Measurements from ENCODE around the gene SH3GLB1.
"Not testable (repeated sequence)": the region's sequence is repeated elsewhere in the genome, so short reads cannot be mapped to it uniquely, and the experiment has no call there.

Gene SH3GLB1

GRCh38 chr1:86704458-86704971 lies at the start of gene SH3GLB1:
Gene SH3GLB1, plus strand, starts transcription at chr1:86704576. Its CDS starts 324 bp downstream, at chr1:86704900.
- peak; percentile 78 for DNase-seq (ENCODE audit: low read depth)

GRCh38 chr1:86658381-86658780 lies 46.0 kb upstream of the SH3GLB1 start:
- DNase-seq (ENCODE audit: low read depth) = not testable (repeated sequence)

- no peak for DNase-seq (ENCODE audit: low read depth)
Measured at GRCh38 chr1:86666368-86666767, 38.0 kb upstream of the SH3GLB1 start.

- no peak for DNase-seq (ENCODE audit: low read depth)
Measured at GRCh38 chr1:86687595-86687994, 16.8 kb upstream of the SH3GLB1 start.

GRCh38 chr1:86692641-86693040 lies 11.7 kb upstream of the SH3GLB1 start:
- no peak for DNase-seq (ENCODE audit: low read depth)

- no peak for DNase-seq (ENCODE audit: low read depth)
Measured at GRCh38 chr1:86695400-86695799, 9.0 kb upstream of the SH3GLB1 start.

- no peak for DNase-seq (ENCODE audit: low read depth)
Measured at GRCh38 chr1:86696522-86696921, 7.9 kb upstream of the SH3GLB1 start.

GRCh38 chr1:86699186-86699585 lies 5.2 kb upstream of the SH3GLB1 start:
- DNase-seq (ENCODE audit: low read depth) = no peak

- DNase-seq (ENCODE audit: low read depth) = no peak
Measured at GRCh38 chr1:86701731-86702130, 2.6 kb upstream of the SH3GLB1 start.

- DNase-seq (ENCODE audit: low read depth) = not testable (repeated sequence)
Measured at GRCh38 chr1:86702954-86703494, 1.4 kb upstream of the SH3GLB1 start.

- peak; percentile 18 for DNase-seq (ENCODE audit: low read depth)
Measured at GRCh38 chr1:86703696-86704457, 499 bp upstream of the SH3GLB1 start.

- no peak for DNase-seq (ENCODE audit: low read depth)
Measured at GRCh38 chr1:86704972-86705664, 742 bp downstream of the SH3GLB1 start.

- DNase-seq (ENCODE audit: low read depth) = no peak
Measured at GRCh38 chr1:86705665-86705985, 1.2 kb downstream of the SH3GLB1 start.

GRCh38 chr1:86706018-86706635 lies 1.8 kb downstream of the SH3GLB1 start:
- no peak for DNase-seq (ENCODE audit: low read depth)

- no peak for DNase-seq (ENCODE audit: low read depth)
Measured at GRCh38 chr1:86708920-86709319, 4.5 kb downstream of the SH3GLB1 start.

GRCh38 chr1:86712088-86712860 lies 7.9 kb downstream of the SH3GLB1 start:
- no peak for DNase-seq (ENCODE audit: low read depth)

- DNase-seq (ENCODE audit: low read depth) = no peak
Measured at GRCh38 chr1:86713477-86713876, 9.1 kb downstream of the SH3GLB1 start.

GRCh38 chr1:86714159-86714558 lies 9.8 kb downstream of the SH3GLB1 start:
- no peak for DNase-seq (ENCODE audit: low read depth)

- no peak for DNase-seq (ENCODE audit: low read depth)
Measured at GRCh38 chr1:86714561-86715244, 10.3 kb downstream of the SH3GLB1 start.

- DNase-seq (ENCODE audit: low read depth) = no peak
Measured at GRCh38 chr1:86718786-86719185, 14.4 kb downstream of the SH3GLB1 start.

- DNase-seq (ENCODE audit: low read depth) = no peak
Measured at GRCh38 chr1:86731416-86731815, 27.0 kb downstream of the SH3GLB1 start.

Measured in stimulated activated CD4-positive, alpha-beta T cell treated with anti-CD3 and anti-CD28 coated beads, Interleukin-2, amount 100 ng/mL, for 4 hours (primary cell).